Tibial nerve (tissue), 4 donors: ENCODE data around the gene UBALD2.

Experiments used
- EP300 ChIP-seq, 2 donors: sonication (generic); formaldehyde crosslinking; IDR thresholded peaks; one replicate each; pipeline ENCODE4 v1.6.1; 2017; ENCODE audit warnings: antibody characterized with exemption in 2 of 2, mild to moderate bottlenecking in 1 of 2
- TF ChIP-seq, protein P1 (sequence below), 5 experiments: fragments of 200-600 bp in 3 of 5; fragments of 450-650 bp in 2 of 5; sonication (generic) in 3 of 5; IDR thresholded peaks; one replicate each; pipeline ENCODE4 v1.5.1; 2016 to 2019; ENCODE audit warnings: antibody characterized with exemption in 5 of 5, mild to moderate bottlenecking in 3 of 5, moderate library complexity in 2 of 5

DNA sequence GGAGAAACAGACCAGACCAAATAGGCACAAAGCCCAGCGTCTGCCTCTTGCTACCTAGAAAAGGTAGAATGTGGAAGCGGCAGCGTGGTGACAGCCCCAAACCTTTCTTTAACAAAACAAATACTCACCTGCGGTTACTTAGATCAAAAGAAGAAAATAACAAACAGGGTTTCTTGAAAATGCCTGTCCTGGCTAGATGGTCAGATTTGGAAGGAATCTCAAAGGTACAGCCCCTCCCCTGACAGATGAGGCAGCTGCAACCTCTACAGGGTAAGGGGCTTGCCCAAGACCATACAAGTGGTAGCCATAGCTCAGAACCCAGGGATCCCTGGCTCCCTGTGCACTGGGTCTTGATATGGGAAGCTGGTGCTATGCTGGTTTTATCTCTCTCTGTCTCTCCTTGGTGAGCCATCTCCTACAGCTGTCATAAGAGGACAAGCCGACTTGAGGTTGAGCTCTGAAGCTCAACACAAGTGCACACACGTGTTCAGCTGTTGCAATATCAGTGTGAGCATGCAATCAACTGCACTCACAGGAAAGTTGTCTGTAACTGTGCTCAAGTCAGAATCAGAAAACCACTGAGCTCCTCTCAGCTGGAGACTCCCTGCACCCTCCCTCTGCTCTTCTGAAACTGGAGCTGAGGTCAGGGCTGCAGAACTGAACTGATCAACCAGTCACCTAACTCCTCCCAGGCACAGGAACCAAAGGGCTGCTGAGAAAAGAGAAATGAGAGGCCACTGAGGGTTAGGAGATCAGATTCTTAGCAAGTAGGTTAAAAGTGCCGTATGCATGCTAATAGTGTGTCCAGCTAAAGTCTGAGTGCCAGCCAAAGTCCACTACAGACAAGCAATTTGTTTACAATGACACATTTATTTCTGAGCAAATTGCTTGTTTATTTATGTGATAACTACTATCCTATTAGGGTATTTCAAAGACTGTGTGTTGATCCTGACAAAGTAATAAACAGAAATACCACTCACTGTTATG, 18.8 kb upstream of the UBALD2 start:
- TF ChIP-seq, protein P1, sequence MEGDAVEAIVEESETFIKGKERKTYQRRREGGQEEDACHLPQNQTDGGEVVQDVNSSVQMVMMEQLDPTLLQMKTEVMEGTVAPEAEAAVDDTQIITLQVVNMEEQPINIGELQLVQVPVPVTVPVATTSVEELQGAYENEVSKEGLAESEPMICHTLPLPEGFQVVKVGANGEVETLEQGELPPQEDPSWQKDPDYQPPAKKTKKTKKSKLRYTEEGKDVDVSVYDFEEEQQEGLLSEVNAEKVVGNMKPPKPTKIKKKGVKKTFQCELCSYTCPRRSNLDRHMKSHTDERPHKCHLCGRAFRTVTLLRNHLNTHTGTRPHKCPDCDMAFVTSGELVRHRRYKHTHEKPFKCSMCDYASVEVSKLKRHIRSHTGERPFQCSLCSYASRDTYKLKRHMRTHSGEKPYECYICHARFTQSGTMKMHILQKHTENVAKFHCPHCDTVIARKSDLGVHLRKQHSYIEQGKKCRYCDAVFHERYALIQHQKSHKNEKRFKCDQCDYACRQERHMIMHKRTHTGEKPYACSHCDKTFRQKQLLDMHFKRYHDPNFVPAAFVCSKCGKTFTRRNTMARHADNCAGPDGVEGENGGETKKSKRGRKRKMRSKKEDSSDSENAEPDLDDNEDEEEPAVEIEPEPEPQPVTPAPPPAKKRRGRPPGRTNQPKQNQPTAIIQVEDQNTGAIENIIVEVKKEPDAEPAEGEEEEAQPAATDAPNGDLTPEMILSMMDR (IDR thresholded peaks at IDR 0.05) = no peak
- TF ChIP-seq EP300 (IDR thresholded peaks at IDR 0.05) = peak in 1 of 2 donors; percentile 38
